Hepatocyte (in vitro differentiated cells): Measurements from ENCODE around the gene CREB5. TPM values are rescaled to one million over a fixed set of nuclear protein-coding genes. Genes with fewer than 3 reads are reported as not detected.
A peak's percentile ranks its signal among the peaks of the same experiment; 100 is the strongest.

Experiments
- DNase-seq: peaks from one replicate; pipeline ENCODE4 v3.0.0-alpha.2; 2016; ENCODE audit warnings: low spot score
- H2AFZ ChIP-seq: fragments of 200-600 bp; sonication (generic); 2 replicates; pipeline ENCODE4 v1.6.0; 2016; ENCODE audit warnings: antibody characterized with exemption, mild to moderate bottlenecking
- H3K27ac ChIP-seq: fragments of 200-600 bp; sonication (generic); 2 replicates; pipeline ENCODE4 v1.5.1; 2016; ENCODE audit warnings: mild to moderate bottlenecking
- H3K27me3 ChIP-seq: fragments of 200-600 bp; sonication (generic); 2 replicates; pipeline ENCODE4 v1.6.1; 2016
- H3K36me3 ChIP-seq: fragments of 200-600 bp; sonication (generic); replicated peaks from 2 replicates; pipeline ENCODE4 v1.5.1; 2016; ENCODE audit warnings: low read depth; ENCODE audit not compliant: insufficient read depth
- H3K4me1 ChIP-seq: fragments of 200-600 bp; sonication (generic); 2 replicates; pipeline ENCODE4 v1.5.1; 2016; ENCODE audit warnings: mild to moderate bottlenecking, moderate library complexity; ENCODE audit not compliant: insufficient read depth
- H3K4me2 ChIP-seq: fragments of 200-600 bp; sonication (generic); 2 replicates; pipeline ENCODE4 v1.6.0; 2016
- H3K4me3 ChIP-seq: fragments of 200-600 bp; sonication (generic); 2 replicates; pipeline ENCODE4 v1.5.1; 2016; ENCODE audit warnings: mild to moderate bottlenecking
- H3K79me2 ChIP-seq: fragments of 200-600 bp; sonication (generic); 2 replicates; pipeline ENCODE4 v1.6.0; 2017; ENCODE audit warnings: mild to moderate bottlenecking
- H3K9me2 ChIP-seq: fragments of 200-600 bp; sonication (generic); replicated peaks from 2 replicates; pipeline ENCODE4 v1.6.0; 2017; ENCODE audit warnings: mild to moderate bottlenecking; ENCODE audit not compliant: insufficient read depth
- H3K9me3 ChIP-seq: fragments of 200-600 bp; sonication (generic); 2 replicates; pipeline ENCODE4 v1.5.1; 2016; ENCODE audit warnings: low read depth, mild to moderate bottlenecking
- H4K20me1 ChIP-seq: fragments of 200-600 bp; sonication (generic); 2 replicates; pipeline ENCODE4 v1.6.0; 2016; ENCODE audit warnings: mild to moderate bottlenecking; ENCODE audit not compliant: insufficient read depth, poor library complexity, severe bottlenecking
- EZH2 ChIP-seq: fragments of 200-600 bp; sonication (generic); IDR thresholded peaks from 2 replicates; pipeline ENCODE4 v1.6.1; 2016; ENCODE audit warnings: antibody characterized with exemption, mild to moderate bottlenecking, borderline replicate concordance
- EZH2phosphoT487 ChIP-seq: fragments of 200-600 bp; sonication (generic); IDR thresholded peaks from one replicate; pipeline ENCODE4 v1.6.1; 2018; ENCODE audit warnings: antibody characterized with exemption, mild to moderate bottlenecking, low read depth, moderate library complexity; ENCODE audit not compliant: unreplicated experiment, severe bottlenecking
- WGBS: methylation state at CpG from one replicate; pipeline ENCODE4 v1.1.6; 2016; ENCODE audit warnings: low lambda C conversion rate; ENCODE audit errors: missing lambda C conversion rate; 5-methylcytosine and 5-hydroxymethylcytosine counted together
- polyA plus RNA-seq: library from polyadenylated mRNA; unstranded; fragments of >200 nt; fragmentation: Nextera tagmentation; extraction: Ambion mirVana; gene quantifications from 2 replicates; pipeline ENCODE4 v1.2.1, GENCODE V29; 2016
- total RNA-seq: library from RNA; depleted of rRNA; stranded (reverse); fragments of >200 nt; gene quantifications from 2 replicates; pipeline ENCODE4 v1.2.3, GENCODE V29; 2014
- TF ChIP-seq, protein P1 (sequence below): fragments of 200-600 bp; sonication (generic); IDR thresholded peaks from 2 replicates; pipeline ENCODE4 v1.5.1; 2016; ENCODE audit warnings: antibody characterized with exemption, mild to moderate bottlenecking; ENCODE audit not compliant: poor library complexity

Gene CREB5
- total and polyA plus RNA-seq, 2 experiments from 2014 or later, result 14.0 to 27.9 TPM

GRCh38 chr7:28547115-28547514 lies 134.8 kb downstream of the CREB5 start:
- Histone ChIP-seq H3K9me3 (no peaks in the 10 kb centered on the region), H3K4me2 (no peak overlapping the region), H4K20me1 (no peaks in the 10 kb centered on the region), H3K27me3 (peaks cover 5% of the 10 kb centered on the region), H3K36me3 (no peaks in the 10 kb centered on the region), H2AFZ (no peak overlapping the region), H3K4me3 (no peak overlapping the region), H3K4me1 (peaks cover 19% of the 10 kb centered on the region), H3K79me2 (no peaks in the 10 kb centered on the region), H3K27ac (no peak overlapping the region), H3K9me2 (no peaks in the 10 kb centered on the region)
- TF ChIP-seq EZH2phosphoT487, result no peak
- TF ChIP-seq EZH2, result no peak
- TF ChIP-seq, protein P1, sequence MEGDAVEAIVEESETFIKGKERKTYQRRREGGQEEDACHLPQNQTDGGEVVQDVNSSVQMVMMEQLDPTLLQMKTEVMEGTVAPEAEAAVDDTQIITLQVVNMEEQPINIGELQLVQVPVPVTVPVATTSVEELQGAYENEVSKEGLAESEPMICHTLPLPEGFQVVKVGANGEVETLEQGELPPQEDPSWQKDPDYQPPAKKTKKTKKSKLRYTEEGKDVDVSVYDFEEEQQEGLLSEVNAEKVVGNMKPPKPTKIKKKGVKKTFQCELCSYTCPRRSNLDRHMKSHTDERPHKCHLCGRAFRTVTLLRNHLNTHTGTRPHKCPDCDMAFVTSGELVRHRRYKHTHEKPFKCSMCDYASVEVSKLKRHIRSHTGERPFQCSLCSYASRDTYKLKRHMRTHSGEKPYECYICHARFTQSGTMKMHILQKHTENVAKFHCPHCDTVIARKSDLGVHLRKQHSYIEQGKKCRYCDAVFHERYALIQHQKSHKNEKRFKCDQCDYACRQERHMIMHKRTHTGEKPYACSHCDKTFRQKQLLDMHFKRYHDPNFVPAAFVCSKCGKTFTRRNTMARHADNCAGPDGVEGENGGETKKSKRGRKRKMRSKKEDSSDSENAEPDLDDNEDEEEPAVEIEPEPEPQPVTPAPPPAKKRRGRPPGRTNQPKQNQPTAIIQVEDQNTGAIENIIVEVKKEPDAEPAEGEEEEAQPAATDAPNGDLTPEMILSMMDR, result no peak
- no peak for DNase-seq
- WGBS, result 97% methylated on average over 3 of the region's 3 CpGs

- H3K9me2 ChIP-seq, result no peaks in the 10 kb centered on the region
- no peak overlapping the region for H3K4me2 ChIP-seq
- no peak for DNase-seq
- no peaks in the 10 kb centered on the region for H3K9me3 ChIP-seq
- H3K4me1 ChIP-seq, result peaks cover 18% of the 10 kb centered on the region
- H3K27ac ChIP-seq, result no peak overlapping the region
- WGBS, result 92% methylated on average over 5 of the region's 5 CpGs
- H3K27me3 ChIP-seq, result peaks cover 5% of the 10 kb centered on the region
- H3K4me3 ChIP-seq, result no peak overlapping the region
- TF ChIP-seq EZH2 (no peak), EZH2phosphoT487 (no peak)
- TF ChIP-seq, protein P1, result no peak
- no peaks in the 10 kb centered on the region for H3K36me3 ChIP-seq
- no peaks in the 10 kb centered on the region for H3K79me2 ChIP-seq
- H4K20me1 ChIP-seq, result no peaks in the 10 kb centered on the region
- no peak overlapping the region for H2AFZ ChIP-seq
These were observed 136.1 kb downstream of the CREB5 start for GRCh38 chr7:28548416-28548815.

DNA sequence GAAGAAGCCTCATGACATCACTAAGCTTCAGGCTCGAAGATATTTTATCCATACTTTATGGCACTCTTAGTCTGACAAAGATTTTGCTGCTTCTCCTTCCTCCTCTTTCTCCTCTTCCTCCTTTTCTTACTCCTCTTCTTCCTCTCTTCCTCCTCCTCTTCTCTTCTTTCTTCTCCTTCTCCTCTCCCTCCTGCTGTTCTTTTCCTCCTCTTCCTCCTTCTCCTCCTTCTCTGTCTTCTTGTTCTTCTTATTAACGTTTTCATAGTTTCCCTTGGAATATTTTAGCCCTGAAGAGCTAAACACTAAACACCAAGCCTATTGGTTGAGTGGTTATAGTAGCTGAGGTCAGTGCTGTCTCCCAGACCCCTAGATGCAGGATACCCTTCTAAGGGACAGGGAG lies 137.7 kb downstream of the CREB5 start:
- Histone ChIP-seq H3K9me2 (no peaks in the 10 kb centered on the region), H3K9me3 (no peaks in the 10 kb centered on the region), H3K79me2 (no peaks in the 10 kb centered on the region), H3K4me2 (no peak overlapping the region), H3K36me3 (no peaks in the 10 kb centered on the region), H2AFZ (no peak overlapping the region), H3K4me3 (no peak overlapping the region), H4K20me1 (no peaks in the 10 kb centered on the region), H3K4me1 (peaks cover 11% of the 10 kb centered on the region), H3K27ac (no peak overlapping the region), H3K27me3 (peaks cover 5% of the 10 kb centered on the region)
- TF ChIP-seq EZH2phosphoT487 (no peak), EZH2 (no peak)
- TF ChIP-seq, protein P1, result no peak
- 84% methylated on average over 2 of the region's 2 CpGs for WGBS
- DNase-seq, result no peak

- Histone ChIP-seq H3K4me1 (peaks cover 11% of the 10 kb centered on the region), H4K20me1 (no peaks in the 10 kb centered on the region), H3K36me3 (no peaks in the 10 kb centered on the region), H3K27ac (peak overlapping the region; percentile 39), H3K4me3 (no peak overlapping the region), H2AFZ (no peak overlapping the region), H3K79me2 (no peaks in the 10 kb centered on the region), H3K27me3 (peaks cover 5% of the 10 kb centered on the region), H3K4me2 (peak overlapping the region; percentile 42), H3K9me2 (no peaks in the 10 kb centered on the region), H3K9me3 (no peaks in the 10 kb centered on the region)
- TF ChIP-seq, protein P1, result no peak
- no peak for TF ChIP-seq EZH2phosphoT487
- TF ChIP-seq EZH2, result no peak
- no peak for DNase-seq
- 49% methylated on average over 7 of the region's 7 CpGs for WGBS
These were observed 138.4 kb downstream of the CREB5 start for GRCh38 chr7:28550580-28551186.
